ENCODE data around the gene AGA.
A peak's percentile ranks its signal among the peaks of the same experiment; 100 is the strongest.

AGA gene

DNA sequence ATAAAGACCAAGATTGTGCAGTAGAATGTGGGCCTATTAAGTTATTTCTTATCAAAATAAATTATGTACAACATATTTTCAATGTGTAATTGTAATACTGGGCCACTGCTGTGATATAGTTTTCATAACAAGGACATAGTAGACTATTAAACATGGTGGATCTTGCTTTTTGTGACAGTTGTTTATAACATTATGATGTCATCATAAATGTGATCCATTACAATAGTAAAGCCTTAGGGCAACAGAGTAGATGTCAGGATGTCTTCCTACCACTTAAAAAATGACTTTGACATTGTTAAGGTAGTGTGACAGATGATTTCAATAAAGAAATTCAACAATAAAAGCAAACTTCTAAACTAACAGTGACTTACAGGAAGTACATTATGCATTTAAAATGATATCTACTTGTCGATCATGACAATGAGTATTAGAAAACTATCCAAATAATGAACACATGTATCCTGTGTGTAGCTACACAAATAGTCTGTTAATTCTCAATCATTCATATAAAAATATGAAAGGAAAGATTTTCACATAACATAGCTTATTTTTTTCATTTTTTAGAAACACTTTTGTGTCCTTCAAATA is 5.3 kb upstream of the AGA start:
- no peak for DNase-seq (ENCODE audit: low read depth in 2 of 3, low spot score in 1 of 3)

DNA sequence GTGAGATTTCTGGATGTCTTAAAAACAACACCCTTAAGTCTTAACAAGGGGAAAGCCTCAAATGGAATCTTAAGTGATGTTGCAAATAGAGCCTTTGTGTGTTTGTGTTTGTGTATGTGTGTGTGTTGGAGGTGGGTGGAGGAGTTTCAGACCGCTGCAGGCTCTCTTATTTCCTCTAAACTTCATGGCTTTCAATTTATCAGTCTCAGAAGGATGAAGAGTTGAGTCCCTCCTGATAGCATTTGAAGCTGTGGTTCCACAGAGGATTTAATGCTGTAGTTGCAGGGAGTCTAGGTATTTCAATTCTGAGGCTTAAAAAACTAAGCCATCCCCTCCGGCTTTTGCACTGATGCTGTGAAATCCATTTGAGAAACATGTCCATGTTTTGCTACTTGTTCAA is 4.3 kb upstream of the AGA start:
- no peak for DNase-seq (ENCODE audit: low read depth in 2 of 3, low spot score in 1 of 3)

DNA sequence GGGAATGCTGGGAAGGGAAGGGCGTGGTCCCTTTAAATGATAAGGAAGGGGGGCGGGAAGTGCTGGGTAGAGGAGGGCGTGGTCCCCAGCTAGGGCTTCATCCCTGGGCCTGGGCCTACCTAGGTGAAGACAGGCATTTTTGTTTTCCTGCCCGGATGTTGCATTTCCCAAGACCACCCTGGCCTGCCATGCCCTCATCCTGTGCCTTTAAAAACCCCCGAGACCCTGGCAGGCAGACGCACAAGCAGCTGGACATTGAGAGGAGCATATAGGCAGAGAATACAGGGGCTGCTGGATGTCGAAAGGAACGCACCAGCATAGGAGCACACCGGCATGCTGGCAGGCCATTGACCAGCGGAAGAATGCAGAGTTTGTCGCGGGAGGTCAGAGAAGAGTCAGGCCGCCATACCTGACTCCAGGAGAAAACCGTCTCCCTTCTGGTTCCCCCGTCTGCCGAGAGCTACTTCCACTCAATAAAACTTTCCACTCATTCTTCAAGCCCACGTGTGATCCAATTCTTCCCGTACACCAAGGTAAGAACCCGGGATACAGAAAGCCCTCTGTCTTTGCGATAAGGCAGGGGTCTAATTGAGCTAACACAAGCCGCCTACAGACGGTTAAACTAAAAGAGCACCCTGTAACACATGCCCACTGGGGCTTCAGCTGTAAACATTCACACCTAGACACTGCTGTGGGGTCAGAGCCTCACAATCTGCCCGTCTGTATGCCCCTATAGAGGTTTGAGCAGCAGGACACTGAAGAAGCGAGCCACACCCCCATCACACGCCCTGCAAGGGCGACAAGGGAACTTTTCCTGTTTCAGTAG is 2.9 kb upstream of the AGA start:
- no peak for DNase-seq (ENCODE audit: low read depth in 2 of 3, low spot score in 1 of 3)

DNA sequence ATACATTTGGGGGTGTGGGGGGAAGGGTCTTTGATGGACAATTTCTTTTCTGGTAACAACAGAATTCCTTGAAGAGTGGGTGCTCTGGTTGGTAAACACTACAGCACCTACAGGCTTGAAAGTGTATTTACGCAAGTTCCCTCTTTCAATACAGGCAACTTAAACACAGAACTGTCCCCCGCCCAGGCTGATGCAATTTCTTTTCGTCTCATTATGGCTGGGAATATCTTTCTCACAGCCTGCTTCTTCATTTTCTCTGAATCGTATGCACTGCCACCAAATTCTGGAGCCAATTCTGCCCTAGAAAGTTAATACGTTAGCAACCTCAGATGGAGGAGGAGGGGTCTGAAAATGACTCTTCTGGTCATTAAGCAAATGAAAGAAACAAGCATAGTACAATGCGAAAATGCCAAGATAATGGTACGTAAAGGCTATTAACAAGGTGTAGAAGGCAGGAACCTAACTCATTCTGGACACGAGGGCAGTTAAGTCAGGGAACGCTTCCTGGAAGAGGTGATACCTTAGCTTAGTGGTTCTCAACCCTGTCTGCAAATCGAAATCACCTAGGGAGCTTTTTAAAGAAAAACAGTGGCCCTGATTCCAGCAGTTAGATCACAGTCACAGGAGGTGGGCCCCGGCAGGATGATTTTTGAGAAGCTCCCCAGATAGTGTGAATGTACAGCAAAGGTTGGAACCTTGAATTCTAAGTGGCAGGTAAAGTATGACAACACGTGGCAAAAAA is 1.0 kb downstream of the AGA start:
- DNase-seq (ENCODE audit: low read depth in 2 of 3, low spot score in 1 of 3) = peak in 1 of 3 donors; percentile 14

DNA sequence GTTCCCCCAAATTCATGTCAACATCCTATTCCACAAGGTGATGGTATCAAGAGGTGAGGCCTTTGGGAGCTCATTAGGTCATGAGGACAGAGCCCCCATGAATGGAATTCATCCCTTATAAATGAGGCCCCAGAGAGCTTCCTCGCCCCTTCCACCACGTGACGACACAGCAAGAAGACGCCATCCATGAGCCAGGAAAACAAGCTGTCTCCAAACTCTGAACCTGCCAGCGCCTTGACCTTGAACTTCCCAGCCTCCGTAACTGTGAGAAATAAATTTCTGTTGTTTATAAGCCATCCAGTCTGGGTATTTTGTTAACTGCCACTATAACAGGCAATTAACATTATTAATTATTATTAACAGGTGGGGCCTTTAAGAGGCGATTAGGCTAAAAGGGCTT is 5.8 kb downstream of the AGA start:
- DNase-seq (ENCODE audit: low read depth in 2 of 3, low spot score in 1 of 3) = no peak

DNA sequence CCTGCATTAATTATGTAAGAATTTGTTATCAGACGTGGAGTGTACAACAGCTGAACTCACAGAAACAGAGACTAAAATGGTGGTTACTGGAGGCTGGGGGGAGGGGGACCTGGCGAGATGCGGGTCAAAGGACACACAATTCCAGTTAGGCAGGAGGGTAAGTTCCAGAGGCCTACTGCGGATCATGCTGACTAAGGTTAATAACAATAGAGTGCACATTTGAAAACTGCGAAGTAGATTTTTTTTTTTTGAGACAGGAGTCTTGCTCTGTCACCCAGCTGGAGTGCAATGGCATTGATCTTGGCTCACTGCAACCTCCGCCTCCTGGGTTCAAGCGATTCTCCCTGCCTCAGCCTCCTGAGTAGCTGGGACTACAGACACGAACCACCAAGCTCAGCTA is 7.6 kb downstream of the AGA start:
- no peak for DNase-seq (ENCODE audit: low read depth in 2 of 3, low spot score in 1 of 3)

DNA sequence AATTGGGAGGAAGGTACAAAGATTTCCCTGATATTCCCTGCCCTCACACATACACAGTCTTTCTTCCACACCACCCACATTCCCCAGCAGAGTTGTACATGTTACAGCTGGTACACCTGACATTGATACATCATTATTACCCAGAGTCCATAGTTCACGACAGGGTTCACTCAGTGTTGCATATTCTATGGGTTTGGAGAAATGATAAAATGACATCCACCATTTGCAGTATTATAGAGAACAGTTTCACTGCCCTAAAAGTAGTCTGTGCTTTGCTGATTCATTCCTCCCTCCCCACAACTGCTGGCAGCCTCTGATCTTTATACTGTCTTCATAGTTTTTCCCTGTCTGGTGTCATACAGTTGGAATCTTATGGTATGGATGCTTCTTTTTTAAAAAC is 15.0 kb downstream of the AGA start:
- no peak for DNase-seq (ENCODE audit: low read depth in 2 of 3, low spot score in 1 of 3)

DNA sequence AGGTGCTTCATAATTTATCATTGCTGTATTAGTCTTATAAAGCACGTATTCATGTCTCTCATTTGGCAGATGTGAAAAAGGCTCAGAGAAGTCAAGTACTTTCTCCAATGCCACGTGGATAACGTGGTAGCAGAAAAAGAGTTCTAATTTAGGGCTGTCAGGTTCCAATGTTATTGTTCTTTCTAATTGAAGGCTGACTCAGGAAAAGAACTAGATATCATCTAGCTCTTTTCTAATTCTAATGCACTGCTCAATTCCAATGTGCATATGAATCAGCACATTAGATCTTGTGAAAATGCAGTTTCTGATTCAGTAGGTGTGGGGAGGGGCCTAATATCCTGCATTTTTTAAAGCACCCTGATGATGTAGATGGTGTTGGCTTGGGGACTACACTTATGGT is 22.8 kb downstream of the AGA start:
- DNase-seq (ENCODE audit: low read depth in 2 of 3, low spot score in 1 of 3) = no peak

DNA sequence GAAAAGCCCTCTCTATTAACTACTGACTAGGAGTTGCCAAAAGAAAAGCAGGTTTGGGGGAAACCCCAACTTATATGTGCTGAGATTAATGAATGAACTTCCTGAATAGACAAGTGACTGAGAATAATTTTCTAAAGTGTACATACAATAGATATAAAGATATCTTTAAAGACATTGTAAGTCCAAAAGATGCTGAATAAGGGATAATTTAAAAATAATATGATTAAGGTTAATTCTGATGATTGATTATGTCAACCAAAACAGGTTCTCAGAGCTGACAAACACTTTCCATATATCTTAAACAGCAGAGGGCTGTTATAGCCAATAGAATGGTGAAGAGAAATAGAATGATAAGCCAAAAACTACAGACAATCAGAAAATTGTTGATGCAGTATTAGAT is 28.6 kb downstream of the AGA start:
- DNase-seq (ENCODE audit: low read depth in 2 of 3, low spot score in 1 of 3) = no peak

DNA sequence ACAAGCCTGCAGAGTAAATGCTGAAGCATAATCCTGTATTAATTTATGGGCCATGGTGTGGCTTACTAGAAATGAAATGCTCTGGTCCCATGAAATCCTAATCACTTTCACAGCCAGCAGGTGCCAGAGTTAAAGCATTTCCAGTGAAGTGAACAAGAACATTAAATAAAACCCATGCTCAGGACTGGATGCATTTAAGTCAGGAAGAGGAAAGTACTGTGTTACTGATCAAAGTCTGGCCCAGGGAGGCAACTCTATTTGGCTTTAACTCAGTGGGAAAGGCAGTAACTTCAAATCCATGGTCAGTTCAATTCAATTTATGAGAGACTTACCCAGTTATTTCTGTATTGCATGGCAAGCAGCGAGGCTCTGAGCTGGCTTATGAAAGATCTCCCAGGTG is 29.2 kb downstream of the AGA start:
- no peak for DNase-seq (ENCODE audit: low read depth in 2 of 3, low spot score in 1 of 3)

DNA sequence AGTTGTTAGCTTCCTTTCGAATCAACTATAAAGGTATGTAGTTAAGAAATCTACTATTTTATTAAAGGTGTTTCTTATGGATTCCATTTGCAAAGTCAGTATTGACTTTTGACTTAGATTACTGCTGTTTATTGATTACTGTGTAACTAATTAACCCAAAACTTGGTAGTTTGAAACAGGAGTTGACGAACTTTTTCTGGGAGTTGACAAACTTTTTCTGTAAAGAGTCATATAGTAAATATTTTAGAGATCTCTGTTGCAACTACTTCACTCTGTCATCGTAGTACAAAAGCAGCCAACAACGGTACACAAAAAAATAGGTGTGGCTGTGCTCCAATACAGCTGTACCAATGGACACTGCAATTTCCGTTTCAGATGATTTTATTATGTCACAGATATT is 30.2 kb downstream of the AGA start:
- DNase-seq (ENCODE audit: low read depth in 2 of 3, low spot score in 1 of 3) = no peak

DNA sequence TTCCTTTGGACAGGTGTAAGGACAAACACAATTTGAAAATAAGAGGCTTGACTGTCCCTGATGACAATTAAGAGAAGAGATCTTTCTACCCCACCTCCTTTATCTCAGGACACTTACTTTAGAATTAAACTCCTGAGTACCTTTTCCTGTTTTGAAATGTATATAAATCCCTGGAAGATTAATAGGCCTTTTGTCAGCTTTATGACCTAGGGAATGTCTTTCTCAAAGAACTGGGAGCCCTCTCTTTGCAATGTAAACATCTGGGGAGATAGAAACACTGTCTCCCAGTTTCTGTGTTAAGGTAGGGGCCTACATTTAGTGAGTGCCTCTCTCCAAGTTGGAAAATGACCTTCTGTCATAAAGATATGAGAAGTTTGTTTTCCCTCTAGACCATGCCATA is 31.7 kb downstream of the AGA start:
- no peak for DNase-seq (ENCODE audit: low read depth in 2 of 3, low spot score in 1 of 3)

DNA sequence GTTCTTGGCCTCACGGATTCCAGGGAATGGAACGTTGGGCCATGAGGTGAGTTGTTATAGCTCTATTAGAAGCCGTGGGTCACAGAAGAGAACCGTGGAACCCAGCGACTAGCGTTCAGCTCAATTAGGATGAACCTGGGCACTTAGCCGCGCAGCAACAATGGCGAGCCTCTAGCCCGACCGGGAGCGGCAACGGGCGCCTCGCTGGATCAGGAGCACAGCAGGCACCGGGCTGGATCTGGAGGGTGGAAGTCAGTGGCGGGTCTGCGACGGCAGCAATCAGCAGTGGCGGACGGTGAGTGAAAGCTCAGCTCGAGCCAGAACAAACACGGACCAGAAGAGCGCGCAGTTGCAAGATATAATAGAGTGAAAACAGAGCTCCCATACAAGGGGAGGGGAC is 34.2 kb downstream of the AGA start:
- DNase-seq (ENCODE audit: low read depth in 2 of 3, low spot score in 1 of 3) = no peak

DNA sequence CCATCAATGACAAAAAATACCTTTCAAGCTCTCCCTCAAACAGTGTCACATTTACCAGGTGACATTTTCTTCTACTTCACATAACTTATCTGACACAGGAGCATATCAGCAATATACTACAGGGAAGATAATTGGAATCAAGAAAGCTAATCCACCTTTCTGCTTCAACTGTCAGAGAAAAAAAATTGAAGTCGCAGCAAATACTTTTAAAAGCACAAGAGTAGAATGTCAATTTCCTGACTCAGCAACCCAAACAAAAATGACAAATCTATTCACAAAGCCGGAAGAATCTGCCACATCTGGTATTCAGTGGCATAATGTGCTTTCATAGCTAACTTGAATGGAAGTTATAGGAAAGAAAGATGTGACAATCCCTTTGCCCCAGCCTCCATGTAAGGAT is 36.7 kb downstream of the AGA start:
- no peak for DNase-seq (ENCODE audit: low read depth in 2 of 3, low spot score in 1 of 3)

DNA sequence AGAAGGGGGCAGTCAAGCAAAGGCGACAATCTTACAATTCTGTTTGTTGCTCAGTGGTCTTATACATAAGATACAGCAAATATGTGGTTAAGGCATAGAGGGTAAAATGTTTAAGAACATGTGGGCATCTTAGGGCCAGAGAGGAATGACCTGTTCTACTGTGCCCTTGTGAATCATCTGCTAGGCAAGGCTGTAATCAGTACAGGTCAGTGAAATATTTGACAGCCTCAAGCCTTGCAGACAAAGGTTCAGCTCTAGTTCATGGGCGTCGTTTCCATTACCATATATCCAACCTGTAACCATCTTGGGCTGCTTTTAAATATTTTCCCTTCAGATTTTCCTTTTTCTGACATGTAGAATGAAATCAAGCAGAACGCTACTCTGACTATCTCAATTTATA is 37.3 kb downstream of the AGA start:
- DNase-seq (ENCODE audit: low read depth in 2 of 3, low spot score in 1 of 3) = no peak

DNA sequence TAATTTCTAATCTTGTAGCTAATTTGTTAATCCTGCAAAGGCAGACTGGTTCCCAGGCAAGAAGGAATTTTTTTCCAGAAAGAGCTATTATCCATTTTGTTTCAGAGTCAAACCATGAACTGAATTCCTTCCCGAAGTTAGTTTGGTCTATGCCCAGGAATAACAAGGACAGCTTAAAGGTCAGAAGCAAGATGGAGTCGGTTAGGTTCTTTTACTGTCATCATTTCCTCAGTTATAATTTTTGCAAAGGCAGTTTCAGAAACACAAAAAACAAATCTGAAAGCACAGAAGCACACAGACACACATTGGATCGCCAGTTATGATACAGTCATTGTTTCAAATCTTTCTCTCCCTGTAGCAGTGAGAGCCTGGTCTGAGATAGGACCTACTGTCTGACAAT is 37.9 kb downstream of the AGA start:
- DNase-seq (ENCODE audit: low read depth in 2 of 3, low spot score in 1 of 3) = no peak

DNA sequence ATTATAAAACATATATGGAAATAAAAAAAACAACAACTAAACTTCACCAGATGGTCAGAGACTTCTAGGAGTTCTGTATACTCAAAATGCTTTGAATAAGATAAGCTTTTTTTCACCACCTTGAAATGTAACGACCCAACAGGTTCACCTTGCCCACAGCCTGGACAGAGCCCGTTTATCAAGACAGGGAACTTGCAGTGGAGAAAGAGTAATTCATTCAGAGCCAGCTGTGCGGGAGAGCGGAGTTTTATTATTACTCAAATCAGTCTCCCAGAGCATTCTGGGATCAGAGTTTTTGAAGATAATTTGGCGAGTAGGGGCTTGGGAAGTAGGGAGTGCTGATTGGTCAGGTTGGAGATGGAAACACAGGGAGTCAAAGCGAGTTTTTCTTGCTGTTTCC is 38.5 kb downstream of the AGA start:
- no peak for DNase-seq (ENCODE audit: low read depth in 2 of 3, low spot score in 1 of 3)

DNA sequence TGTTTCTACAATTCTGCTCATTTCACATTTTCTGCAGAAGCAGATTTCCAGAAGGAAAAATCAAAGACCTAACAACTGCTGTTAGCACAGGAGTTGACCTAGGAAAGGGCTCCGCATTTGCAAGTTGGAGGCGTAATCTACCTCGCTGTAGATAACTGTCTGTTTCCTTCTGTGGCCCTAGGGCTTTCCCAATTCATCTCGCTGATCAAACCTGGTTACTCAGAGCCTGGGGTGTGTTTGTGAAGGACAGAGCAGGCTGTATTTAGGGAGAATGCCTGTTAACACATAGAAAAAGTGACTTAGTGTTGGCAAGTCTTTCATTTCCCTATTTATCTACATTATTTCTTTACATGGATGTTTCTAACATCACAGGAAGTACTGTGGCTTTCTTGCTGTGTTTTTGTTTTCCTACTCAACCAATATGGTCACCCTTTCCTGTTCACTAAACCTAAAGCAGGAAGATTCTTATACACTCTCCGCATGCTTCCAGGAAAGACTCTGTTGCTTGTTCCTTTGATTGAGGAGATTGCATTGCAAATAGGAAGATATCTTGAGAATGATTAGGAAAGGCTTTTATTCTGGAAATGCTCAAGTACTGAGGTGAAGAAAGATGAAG is 40.5 kb downstream of the AGA start:
- no peak for DNase-seq (ENCODE audit: low read depth in 2 of 3, low spot score in 1 of 3)

DNA sequence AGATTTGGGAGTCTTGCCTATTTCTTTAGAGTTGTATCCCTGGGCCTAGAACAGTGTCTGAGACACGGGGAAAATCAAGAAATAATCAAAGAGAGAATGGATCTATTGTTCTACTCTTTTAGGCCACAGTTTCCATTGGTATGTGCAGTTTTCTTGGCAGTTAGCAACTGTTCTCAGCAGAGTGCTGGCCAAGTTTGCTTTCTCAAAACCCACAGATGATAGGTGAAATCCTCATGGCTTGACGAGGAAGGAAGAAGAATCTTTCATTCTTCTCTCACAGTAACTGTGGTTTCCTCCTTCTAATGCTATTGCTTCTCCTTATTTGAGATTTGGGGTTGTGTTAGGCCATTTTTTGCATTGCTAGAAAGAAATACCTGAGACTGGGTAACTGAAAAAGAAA is 42.2 kb downstream of the AGA start:
- DNase-seq (ENCODE audit: low read depth in 2 of 3, low spot score in 1 of 3) = no peak

DNA sequence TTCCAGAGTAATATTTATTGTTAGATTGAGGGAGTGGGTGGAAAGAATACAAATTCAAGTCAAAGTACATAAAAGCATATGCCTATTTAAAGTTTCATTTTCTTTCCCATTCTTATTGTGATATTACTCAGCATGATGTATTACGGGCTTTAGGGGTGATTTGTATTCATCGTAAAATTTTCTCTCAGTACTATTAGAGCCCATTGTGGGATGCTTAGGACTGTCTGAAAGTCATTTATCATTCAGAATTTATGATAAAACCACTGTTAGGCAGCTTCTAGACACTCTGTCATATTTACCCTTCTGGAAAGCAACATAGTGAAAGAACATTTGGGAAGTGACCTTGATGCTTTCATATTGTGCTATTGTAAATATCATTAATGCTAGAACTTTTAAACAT is 45.9 kb downstream of the AGA start:
- DNase-seq (ENCODE audit: low read depth in 2 of 3, low spot score in 1 of 3) = no peak

DNA sequence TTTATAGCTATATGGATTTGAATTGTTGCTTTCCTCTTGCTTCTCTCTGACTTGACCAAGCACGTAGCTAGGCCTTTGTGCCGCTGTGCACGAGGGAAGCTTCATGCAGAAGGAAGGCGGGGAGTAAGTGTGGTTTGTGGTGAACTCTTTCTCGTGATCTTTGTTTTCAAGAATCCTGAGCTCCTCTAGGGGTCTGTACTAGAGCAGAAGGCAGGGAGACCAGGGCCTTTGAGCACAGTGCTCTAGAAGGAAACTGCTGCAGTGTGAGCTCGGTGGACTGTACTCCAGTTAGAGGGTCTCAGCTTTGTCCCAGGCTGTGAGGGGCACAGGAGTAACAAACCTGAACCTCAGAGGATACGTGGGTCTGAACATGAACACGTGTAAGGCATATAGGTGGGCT is 49.0 kb downstream of the AGA start:
- DNase-seq (ENCODE audit: low read depth in 2 of 3, low spot score in 1 of 3) = peak in 1 of 3 donors; percentile 21

DNA sequence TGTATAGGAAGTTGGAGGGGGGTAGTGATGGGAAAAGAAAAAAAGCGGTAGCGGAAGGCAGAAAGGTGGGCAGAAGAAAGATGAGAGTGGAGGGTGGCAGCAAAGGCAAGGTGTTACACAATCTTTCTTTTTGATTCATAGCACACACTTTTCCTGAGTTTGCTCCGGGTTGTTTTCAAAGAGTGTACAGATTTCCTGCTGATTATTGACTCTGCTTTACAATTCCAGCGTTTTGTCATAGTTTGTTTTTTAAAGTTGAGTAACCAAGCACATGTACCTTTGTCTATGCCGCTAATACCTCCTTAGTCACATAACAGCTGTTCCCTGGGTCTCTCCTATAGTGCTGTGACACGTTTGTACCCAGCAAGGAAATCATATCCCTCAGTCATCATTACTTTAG is 50.3 kb downstream of the AGA start:
- DNase-seq (ENCODE audit: low read depth in 2 of 3, low spot score in 1 of 3) = no peak
